Measurements from ENCODE around the gene DZIP1. TPM values are rescaled to one million over a fixed set of nuclear protein-coding genes. Genes with fewer than 3 reads are reported as not detected.
A peak's percentile ranks its signal among the peaks of the same experiment; 100 is the strongest.

Gene DZIP1
- total RNA-seq, 5 donors from 2014 or later (not counting 1 experiment from before 2014, with no cell fraction given): 0.10 to 0.19 (median 0.12) TPM; not detected in 2

GRCh38 chr13:95552539-95553441 is 91.7 kb downstream of the DZIP1 start, which contains the start of gene CLDN10:
CLDN10 (plus strand) TSS chr13:95552720; CDS start chr13:95552754, 34 bp downstream.
- H3K4me3 ChIP-seq (ENCODE audit: control insufficient read depth in 1 of 2, extremely low read depth in 1 of 2, low read length in 1 of 2): peak within 1 kb of the TSS in 1 of 2 donors; percentile 67
- H3K4me1 ChIP-seq (ENCODE audit: control insufficient read depth in 1 of 2, extremely low read depth in 1 of 2, insufficient read depth in 2 of 2, low read length in 2 of 2): peaks cover 10 to 15% of the 10 kb centered on the region in 2 experiments
- no peak within 1 kb of the TSS for H3K27ac ChIP-seq (ENCODE audit: low read length)
- WGBS (ENCODE audit: insufficient coverage): 5% methylated on average over 44 of the region's 70 CpGs
- Mint-ChIP-seq H3K27ac (no peak within 1 kb of the TSS), H3K4me3 (peak within 1 kb of the TSS in 2 of 3 donors; percentile 48 to 72), H3K27me3 (peaks cover 51 to 53% of the 10 kb centered on the region in 2 donors), H3K36me3 (no peaks in the 10 kb centered on the region), H3K9me3 (no peaks in the 10 kb centered on the region), H3K4me1 (peaks cover 6 to 17% (median 16%) of the 10 kb centered on the region in 3 donors)
- DNase-seq (no peak), ATAC-seq (replicated peaks in 1 of 4) (no peak)
- ChIA-PET CTCF (no interaction called here), POLR2A (no interaction called here)
- H3K27me3 ChIP-seq (replicated peaks in 1 of 2; ENCODE audit: control insufficient read depth in 2 of 2, extremely low read depth in 1 of 2, insufficient read depth in 2 of 2, low read length in 1 of 2): peaks cover 0 to 36% of the 10 kb centered on the region in 2 experiments
- H3K9me3 ChIP-seq: no peaks in the 10 kb centered on the region
- H3K36me3 ChIP-seq (ENCODE audit: control insufficient read depth in 2 of 2, extremely low read depth in 1 of 2, insufficient read depth in 1 of 2, low read length in 1 of 2): no peaks in the 10 kb centered on the region

- Histone ChIP-seq H3K9me3 (no peaks in the 10 kb centered on the region), H3K27ac (ENCODE audit: low read length) (no peak overlapping the region), H3K36me3 (ENCODE audit: control insufficient read depth in 2 of 2, extremely low read depth in 1 of 2, insufficient read depth in 1 of 2, low read length in 1 of 2) (no peaks in the 10 kb centered on the region), H3K4me1 (ENCODE audit: control insufficient read depth in 1 of 2, extremely low read depth in 1 of 2, insufficient read depth in 2 of 2, low read length in 2 of 2) (peaks cover 10 to 15% of the 10 kb centered on the region in 2 experiments), H3K27me3 (replicated peaks in 1 of 2; ENCODE audit: control insufficient read depth in 2 of 2, extremely low read depth in 1 of 2, insufficient read depth in 2 of 2, low read length in 1 of 2) (peaks cover 0 to 37% of the 10 kb centered on the region in 2 experiments), H3K4me3 (ENCODE audit: control insufficient read depth in 1 of 2, extremely low read depth in 1 of 2, low read length in 1 of 2) (no peak overlapping the region)
- Mint-ChIP-seq H3K4me1 (peaks cover 6 to 17% (median 16%) of the 10 kb centered on the region in 3 donors), H3K9me3 (no peaks in the 10 kb centered on the region), H3K36me3 (no peaks in the 10 kb centered on the region), H3K4me3 (peak overlapping the region in 1 of 3 donors; percentile 44), H3K27ac (no peak overlapping the region), H3K27me3 (peaks cover 54 to 59% of the 10 kb centered on the region in 2 donors)
- ChIA-PET CTCF (no interaction called here), POLR2A (no interaction called here)
- no peak for ATAC-seq (replicated peaks in 1 of 4)
- 26% methylated on average over 15 of the region's 17 CpGs for WGBS (ENCODE audit: insufficient coverage)
- DNase-seq: no peak
Measured at GRCh38 chr13:95552208-95552538, 92.3 kb downstream of the DZIP1 start.

DNA sequence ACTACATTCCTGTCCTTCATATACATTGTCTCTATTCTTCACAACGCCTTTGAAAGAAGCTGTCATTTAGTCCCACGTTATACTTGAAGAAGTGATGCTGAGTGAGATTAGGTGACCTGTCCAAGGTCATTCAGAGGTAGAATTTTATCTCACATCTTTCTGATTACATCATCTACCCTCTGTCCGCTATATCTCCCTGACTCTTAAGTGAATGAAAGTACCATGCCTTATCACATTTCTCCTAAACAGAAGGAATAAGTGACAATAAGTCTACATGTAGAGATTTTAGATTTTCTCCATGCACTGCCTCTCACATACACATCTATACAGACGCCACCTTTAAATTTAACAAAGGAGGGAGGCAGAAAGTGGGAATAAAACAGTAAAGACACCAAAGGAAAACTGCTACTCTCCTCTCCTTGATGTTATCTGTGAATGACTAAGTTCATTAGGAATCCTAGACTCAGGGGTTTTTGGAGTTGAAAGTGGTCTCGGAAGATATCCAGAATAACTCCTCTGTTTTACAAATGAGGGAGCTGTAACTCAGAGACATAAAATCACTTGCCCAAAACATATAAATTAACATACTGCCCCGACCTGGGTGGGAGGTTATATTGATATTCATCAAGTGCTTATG is 96.9 kb downstream of the DZIP1 start:
- POLR2A ChIA-PET: no interaction called here
- Histone ChIP-seq H3K4me1 (ENCODE audit: control insufficient read depth in 1 of 2, extremely low read depth in 1 of 2, insufficient read depth in 2 of 2, low read length in 2 of 2) (peaks cover under 1 to 1% of the 10 kb centered on the region in 2 experiments), H3K36me3 (ENCODE audit: control insufficient read depth in 2 of 2, extremely low read depth in 1 of 2, insufficient read depth in 1 of 2, low read length in 1 of 2) (no peaks in the 10 kb centered on the region), H3K4me3 (ENCODE audit: control insufficient read depth in 1 of 2, extremely low read depth in 1 of 2, low read length in 1 of 2) (no peak overlapping the region), H3K27ac (ENCODE audit: low read length) (no peak overlapping the region), H3K27me3 (replicated peaks in 1 of 2; ENCODE audit: control insufficient read depth in 2 of 2, extremely low read depth in 1 of 2, insufficient read depth in 2 of 2, low read length in 1 of 2) (peaks cover 0 to 22% of the 10 kb centered on the region in 2 experiments), H3K9me3 (no peaks in the 10 kb centered on the region)
- peaks cover 0 to 5% (median 3%) of the 10 kb centered on the region in 3 donors for H3K4me1 Mint-ChIP-seq
- CTCF ChIA-PET: interaction anchor here in 1 of 2 donors (0.6 kb wide), 1 partner anchor 358 kb away, joined by 6 read pairs; no protein-coding TSS in a partner anchor
- no peak overlapping the region for H3K4me3 Mint-ChIP-seq
- H3K9me3 Mint-ChIP-seq: no peaks in the 10 kb centered on the region
- WGBS (ENCODE audit: insufficient coverage): no CpG with 5 or more reads among the region's 6 CpGs
- H3K27me3 Mint-ChIP-seq: peaks cover 36 to 37% of the 10 kb centered on the region in 2 donors
- no peak for ATAC-seq (replicated peaks in 1 of 4)
- H3K36me3 Mint-ChIP-seq: no peaks in the 10 kb centered on the region
- DNase-seq: no peak
- H3K27ac Mint-ChIP-seq: no peak overlapping the region

GRCh38 chr13:95546919-95547318 is 97.6 kb downstream of the DZIP1 start:
- H3K4me3 ChIP-seq (ENCODE audit: control insufficient read depth in 1 of 2, extremely low read depth in 1 of 2, low read length in 1 of 2): no peak overlapping the region
- ChIA-PET POLR2A (no interaction called here), CTCF (interaction anchor here in 1 of 2 donors (0.6 kb wide), 1 partner anchor 358 kb away, joined by 6 read pairs; no protein-coding TSS in a partner anchor)
- H3K27me3 ChIP-seq (replicated peaks in 1 of 2; ENCODE audit: control insufficient read depth in 2 of 2, extremely low read depth in 1 of 2, insufficient read depth in 2 of 2, low read length in 1 of 2): peaks cover 0 to 18% of the 10 kb centered on the region in 2 experiments
- H3K36me3 ChIP-seq (ENCODE audit: control insufficient read depth in 2 of 2, extremely low read depth in 1 of 2, insufficient read depth in 1 of 2, low read length in 1 of 2): no peaks in the 10 kb centered on the region
- Mint-ChIP-seq H3K4me1 (peaks cover 0 to 4% (median 2%) of the 10 kb centered on the region in 3 donors), H3K27me3 (peaks cover 35 to 40% of the 10 kb centered on the region in 2 donors), H3K9me3 (no peaks in the 10 kb centered on the region), H3K36me3 (no peaks in the 10 kb centered on the region), H3K4me3 (no peak overlapping the region), H3K27ac (no peak overlapping the region)
- WGBS (ENCODE audit: insufficient coverage): 50% methylated on average over 1 of the region's 3 CpGs
- DNase-seq (no peak), ATAC-seq (replicated peaks in 1 of 4) (no peak)
- H3K27ac ChIP-seq (ENCODE audit: low read length): no peak overlapping the region
- H3K4me1 ChIP-seq (ENCODE audit: control insufficient read depth in 1 of 2, extremely low read depth in 1 of 2, insufficient read depth in 2 of 2, low read length in 2 of 2): no peaks in the 10 kb centered on the region
- H3K9me3 ChIP-seq: no peaks in the 10 kb centered on the region

DNA sequence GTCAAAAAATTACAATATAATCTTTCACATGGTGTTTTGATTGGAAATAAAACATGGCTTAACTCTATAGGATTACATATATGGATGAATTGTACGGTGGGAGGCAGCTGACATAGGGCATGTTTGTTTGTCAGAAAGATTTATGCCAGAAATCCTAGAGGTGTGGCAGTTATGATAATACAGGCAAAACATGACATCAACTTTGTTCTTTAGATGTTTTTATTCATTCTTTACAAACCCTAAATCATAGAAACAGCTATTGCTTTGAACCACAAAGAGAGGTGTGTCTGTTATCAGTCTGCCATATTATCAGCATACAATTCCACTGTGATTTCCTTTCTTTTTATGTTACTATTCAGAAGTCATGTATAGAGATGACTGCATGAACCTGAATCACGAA is 100.2 kb downstream of the DZIP1 start:
- H3K4me1 ChIP-seq (ENCODE audit: control insufficient read depth in 1 of 2, extremely low read depth in 1 of 2, insufficient read depth in 2 of 2, low read length in 2 of 2): no peaks in the 10 kb centered on the region
- DNase-seq: no peak
- peaks cover 17 to 27% of the 10 kb centered on the region in 2 donors for H3K27me3 Mint-ChIP-seq
- ChIA-PET CTCF (no interaction called here), POLR2A (no interaction called here)
- H3K4me1 Mint-ChIP-seq: no peaks in the 10 kb centered on the region
- no CpG with 5 or more reads among the region's 2 CpGs for WGBS (ENCODE audit: insufficient coverage)
- no peaks in the 10 kb centered on the region for H3K36me3 Mint-ChIP-seq
- no peaks in the 10 kb centered on the region for H3K36me3 ChIP-seq (ENCODE audit: control insufficient read depth in 2 of 2, extremely low read depth in 1 of 2, insufficient read depth in 1 of 2, low read length in 1 of 2)
- no peaks in the 10 kb centered on the region for H3K9me3 Mint-ChIP-seq
- no peak overlapping the region for H3K27ac Mint-ChIP-seq
- H3K9me3 ChIP-seq: no peaks in the 10 kb centered on the region
- no peak overlapping the region for H3K4me3 Mint-ChIP-seq
- peaks cover 0 to 14% of the 10 kb centered on the region in 2 experiments for H3K27me3 ChIP-seq (replicated peaks in 1 of 2; ENCODE audit: control insufficient read depth in 2 of 2, extremely low read depth in 1 of 2, insufficient read depth in 2 of 2, low read length in 1 of 2)
- H3K4me3 ChIP-seq (ENCODE audit: control insufficient read depth in 1 of 2, extremely low read depth in 1 of 2, low read length in 1 of 2): no peak overlapping the region
- ATAC-seq (replicated peaks in 1 of 4): no peak
- no peak overlapping the region for H3K27ac ChIP-seq (ENCODE audit: low read length)

DNA sequence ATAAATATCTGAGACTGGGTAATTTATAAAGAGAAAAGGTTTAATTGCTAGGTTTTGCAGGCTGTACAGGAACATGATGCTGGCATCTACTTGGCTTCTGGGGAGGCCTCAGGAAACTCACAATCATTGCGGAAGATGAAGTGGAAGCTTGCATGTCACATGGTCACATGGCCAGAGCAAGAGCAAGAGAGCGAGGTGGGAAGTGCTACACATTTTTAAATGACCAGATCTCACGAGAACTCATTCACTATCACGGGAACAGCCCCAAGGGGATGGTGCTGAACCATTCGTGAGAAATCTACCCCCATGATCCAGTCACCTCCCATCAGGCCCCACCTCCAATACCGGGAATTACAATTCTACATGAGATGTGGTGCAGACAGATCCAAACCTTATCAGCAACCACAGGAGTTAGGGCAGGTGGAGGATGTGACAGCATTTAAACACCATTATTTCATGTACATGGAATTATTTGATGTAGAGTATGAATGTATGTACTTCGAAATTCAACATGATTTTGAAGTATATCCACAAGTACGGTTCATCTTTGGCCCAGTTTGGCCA is 102.5 kb downstream of the DZIP1 start:
- WGBS (ENCODE audit: insufficient coverage): 92% methylated on average over 1 of the region's 8 CpGs
- no peaks in the 10 kb centered on the region for H3K9me3 Mint-ChIP-seq

More for the DNA sequence above, 102.5 kb downstream of the DZIP1 start:
- no peak for ATAC-seq (replicated peaks in 1 of 4)
- Histone ChIP-seq H3K27ac (ENCODE audit: low read length) (no peak overlapping the region), H3K9me3 (no peaks in the 10 kb centered on the region), H3K4me3 (ENCODE audit: control insufficient read depth in 1 of 2, extremely low read depth in 1 of 2, low read length in 1 of 2) (no peak overlapping the region), H3K27me3 (replicated peaks in 1 of 2; ENCODE audit: control insufficient read depth in 2 of 2, extremely low read depth in 1 of 2, insufficient read depth in 2 of 2, low read length in 1 of 2) (peaks cover 0 to 12% of the 10 kb centered on the region in 2 experiments), H3K4me1 (ENCODE audit: control insufficient read depth in 1 of 2, extremely low read depth in 1 of 2, insufficient read depth in 2 of 2, low read length in 2 of 2) (no peaks in the 10 kb centered on the region), H3K36me3 (ENCODE audit: control insufficient read depth in 2 of 2, extremely low read depth in 1 of 2, insufficient read depth in 1 of 2, low read length in 1 of 2) (no peaks in the 10 kb centered on the region)
- no peak overlapping the region for H3K4me3 Mint-ChIP-seq
- H3K27me3 Mint-ChIP-seq: peaks cover 9 to 21% of the 10 kb centered on the region in 2 donors
- no peaks in the 10 kb centered on the region for H3K36me3 Mint-ChIP-seq
- POLR2A ChIA-PET: no interaction called here
- no peaks in the 10 kb centered on the region for H3K4me1 Mint-ChIP-seq
- CTCF ChIA-PET: interaction anchor here in 1 of 2 donors (0.5 kb wide), 1 partner anchor 10 kb away, joined by 3 read pairs; no protein-coding TSS in a partner anchor
- H3K27ac Mint-ChIP-seq: no peak overlapping the region
- DNase-seq: no peak

Data from T-cell (primary cell).